ENCODE data around the gene KRT10.

The KRT10 gene

GRCh38 chr17:40791787-40792436 lies 30.5 kb downstream of the KRT10 start:
- CTCF ChIA-PET, result interaction anchor here (1.0 to 2.9 kb wide), 5 partner anchors 10 to 871 kb away, joined by 3 to 11 read pairs (median 5); partner anchors contain the start of genes IGFBP4 and KRT27
- POLR2A ChIA-PET, result no interaction called here
- peak; percentile 41 for TF ChIP-seq CTCF (IDR thresholded peaks at IDR 0.05; ENCODE audit: control extremely low read depth, extremely low read depth, low read depth, missing control alignments)
- DNase-seq (ENCODE audit: extremely low spot score), result no peak

- no peak for TF ChIP-seq CTCF (IDR thresholded peaks at IDR 0.05; ENCODE audit: control extremely low read depth, extremely low read depth, low read depth, missing control alignments)
- no peak for DNase-seq (ENCODE audit: extremely low spot score)
- POLR2A ChIA-PET, result no interaction called here
- CTCF ChIA-PET, result interaction anchor here (0.7 to 2.9 kb wide), 5 partner anchors 10 to 230 kb away, joined by 3 to 11 read pairs (median 5); partner anchors contain the start of gene KRT27
Measured at GRCh38 chr17:40791111-40791510, 31.3 kb downstream of the KRT10 start.

- ChIA-PET POLR2A (no interaction called here), CTCF (interaction anchor here (2.0 kb wide), 1 partner anchor 9 kb away, joined by 8 read pairs; no protein-coding TSS in a partner anchor)
- no peak for TF ChIP-seq CTCF (IDR thresholded peaks at IDR 0.05; ENCODE audit: control extremely low read depth, extremely low read depth, low read depth, missing control alignments)
- DNase-seq (ENCODE audit: extremely low spot score), result no peak
Measured at GRCh38 chr17:40782450-40782849, 40.0 kb downstream of the KRT10 start, which contains the start of gene KRT27. Gene KRT27 (minus strand): TSS chr17:40782550. CDS start chr17:40782493, 57 bp downstream.

- POLR2A ChIA-PET, result no interaction called here
- CTCF ChIA-PET, result no interaction called here
- no peak for TF ChIP-seq CTCF (IDR thresholded peaks at IDR 0.05; ENCODE audit: control extremely low read depth, extremely low read depth, low read depth, missing control alignments)
- no peak for DNase-seq (ENCODE audit: extremely low spot score)
Measured at GRCh38 chr17:40779181-40779909, 43.1 kb downstream of the KRT10 start.

GRCh38 chr17:40778461-40778860 lies 44.0 kb downstream of the KRT10 start:
- POLR2A ChIA-PET, result no interaction called here
- CTCF ChIA-PET, result no interaction called here
- no peak for DNase-seq (ENCODE audit: extremely low spot score)
- no peak for TF ChIP-seq CTCF (IDR thresholded peaks at IDR 0.05; ENCODE audit: control extremely low read depth, extremely low read depth, low read depth, missing control alignments)

- no peak for DNase-seq (ENCODE audit: extremely low spot score)
- TF ChIP-seq CTCF (IDR thresholded peaks at IDR 0.05; ENCODE audit: control extremely low read depth, extremely low read depth, low read depth, missing control alignments), result no peak
- ChIA-PET CTCF (no interaction called here), POLR2A (no interaction called here)
Measured at GRCh38 chr17:40777971-40778370, 44.4 kb downstream of the KRT10 start.
